ENCODE data around the gene TMEM116.
"Not testable (repeated sequence)": the region's sequence is repeated elsewhere in the genome, so short reads cannot be mapped to it uniquely, and the experiment has no call there.

TMEM116 gene

GRCh38 chr12:111998015-111998414, 14.9 kb downstream of the TMEM116 start:
- Histone ChIP-seq H3K9ac (no peak overlapping the region), H3K36me3 (no peaks in the 10 kb centered on the region), H3K4me1 (peaks cover 94% of the 10 kb centered on the region), H3K9me3 (no peaks in the 10 kb centered on the region), H3K27me3 (no peaks in the 10 kb centered on the region), H3K4me2 (peak overlapping the region; percentile 12; the same call in 1 of the 2 replicates), H3K4me3 (no peak overlapping the region), H4K20me1 (no peaks in the 10 kb centered on the region), H3K27ac (0 out of 2 replicates have a peak overlapping the region, but pooled peaks have one; percentile 15)
- TF ChIP-seq Cebpa-rat (IDR thresholded peaks at IDR 0.05), result no peak

DNA sequence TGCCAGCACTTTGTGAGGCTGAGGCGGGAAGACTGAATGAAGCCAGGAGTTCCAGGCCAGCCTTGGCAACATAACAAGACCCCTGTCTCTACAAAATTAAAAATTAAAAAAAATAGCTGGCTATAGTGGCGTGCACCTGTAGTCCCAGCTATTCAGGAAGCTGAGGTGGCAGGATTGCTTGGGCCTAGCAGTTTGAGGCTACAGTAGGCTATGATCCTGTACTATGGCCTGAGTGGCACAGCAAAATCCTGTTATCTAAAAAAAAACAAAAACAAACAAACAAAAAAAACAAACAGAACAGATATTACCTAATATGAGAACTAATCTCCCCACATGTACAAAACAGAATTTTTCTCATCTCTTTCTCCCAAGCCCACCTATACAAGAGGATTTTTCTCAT, 15.7 kb downstream of the TMEM116 start:
- H3K9ac ChIP-seq, result no peak overlapping the region
- H3K27me3 ChIP-seq, result no peaks in the 10 kb centered on the region
- H3K9me3 ChIP-seq, result no peaks in the 10 kb centered on the region
- H3K4me2 ChIP-seq, result peak overlapping the region; percentile 19
- no peak for TF ChIP-seq Cebpa-rat (IDR thresholded peaks at IDR 0.05)
- no peaks in the 10 kb centered on the region for H4K20me1 ChIP-seq
- H3K27ac ChIP-seq, result no peak overlapping the region
- no peaks in the 10 kb centered on the region for H3K36me3 ChIP-seq
- H3K4me3 ChIP-seq, result no peak overlapping the region
- peaks cover 94% of the 10 kb centered on the region for H3K4me1 ChIP-seq

DNA sequence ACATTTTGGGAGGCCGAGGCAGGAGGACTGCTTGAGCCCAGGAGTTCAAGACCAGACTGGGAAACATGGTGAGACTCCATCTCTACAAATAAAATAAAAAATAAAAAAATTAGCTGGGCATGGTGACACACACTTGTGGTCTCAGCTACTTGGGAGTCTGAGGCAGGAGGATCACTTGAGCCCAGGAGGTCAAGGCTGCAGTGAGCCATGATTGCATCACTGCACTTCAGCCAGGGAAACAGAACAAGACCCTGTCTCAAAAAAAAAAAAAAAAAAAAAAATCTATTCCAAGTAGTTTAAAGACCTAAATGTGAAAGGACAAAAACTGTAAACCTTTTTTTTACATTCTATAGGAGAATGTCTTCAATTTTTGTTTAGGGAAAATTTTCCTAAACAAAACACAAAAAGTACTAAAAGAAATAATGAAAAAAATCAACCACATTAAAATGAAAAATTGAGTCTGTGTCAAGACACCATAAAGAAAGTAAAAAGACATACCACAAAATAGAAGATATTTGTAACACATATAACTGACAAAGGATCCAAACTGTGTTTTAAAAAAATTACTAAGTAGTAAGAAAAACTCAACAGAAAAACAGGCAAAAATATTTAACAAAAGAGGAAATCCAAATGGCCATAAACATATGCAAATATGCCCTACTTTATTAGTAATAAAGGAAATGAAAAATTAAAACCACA, 17.0 kb downstream of the TMEM116 start:
- TF ChIP-seq Cebpa-rat (IDR thresholded peaks at IDR 0.05), result no peak
- peaks cover 91% of the 10 kb centered on the region for H3K4me1 ChIP-seq
- H3K27ac ChIP-seq, result peak overlapping the region; percentile 81
- H3K36me3 ChIP-seq, result no peaks in the 10 kb centered on the region
- H3K9me3 ChIP-seq, result no peaks in the 10 kb centered on the region
- no peaks in the 10 kb centered on the region for H3K27me3 ChIP-seq
- H4K20me1 ChIP-seq, result no peaks in the 10 kb centered on the region
- H3K4me2 ChIP-seq, result peak overlapping the region; percentile 87
- no peak overlapping the region for H3K9ac ChIP-seq
- no peak overlapping the region for H3K4me3 ChIP-seq

- not testable (repeated sequence) for H3K36me3 ChIP-seq, H3K9me3 ChIP-seq, H4K20me1 ChIP-seq, H3K27me3 ChIP-seq
- Histone ChIP-seq H3K4me2 (peak overlapping the region; percentile 87), H3K9ac (peak overlapping the region; percentile 70), H3K4me3 (peak overlapping the region; percentile 62), H3K27ac (peak overlapping the region; percentile 81), H3K4me1 (peaks cover 82% of the 10 kb centered on the region)
Measured at GRCh38 chr12:111994211-111995111, 18.5 kb downstream of the TMEM116 start.

GRCh38 chr12:111993292-111994150, 19.4 kb downstream of the TMEM116 start:
- Histone ChIP-seq H3K4me2 (peak overlapping the region; percentile 87), H3K9ac (peak overlapping the region; percentile 70), H3K9me3 (no peaks in the 10 kb centered on the region), H4K20me1 (no peaks in the 10 kb centered on the region), H3K4me1 (peaks cover 81% of the 10 kb centered on the region), H3K4me3 (peak overlapping the region; percentile 62), H3K27me3 (no peaks in the 10 kb centered on the region), H3K27ac (peak overlapping the region; percentile 81), H3K36me3 (no peaks in the 10 kb centered on the region)
- no peak for TF ChIP-seq Cebpa-rat (IDR thresholded peaks at IDR 0.05)

- no peaks in the 10 kb centered on the region for H4K20me1 ChIP-seq
- H3K9me3 ChIP-seq, result no peaks in the 10 kb centered on the region
- H3K9ac ChIP-seq, result peak overlapping the region; percentile 70; the same call in 1 of the 2 replicates
- H3K27ac ChIP-seq, result peak overlapping the region; percentile 81
- H3K36me3 ChIP-seq, result no peaks in the 10 kb centered on the region
- no peaks in the 10 kb centered on the region for H3K27me3 ChIP-seq
- no peak for TF ChIP-seq Cebpa-rat (IDR thresholded peaks at IDR 0.05)
- H3K4me3 ChIP-seq, result no peak overlapping the region
- peak overlapping the region; percentile 87 for H3K4me2 ChIP-seq
- peaks cover 70% of the 10 kb centered on the region for H3K4me1 ChIP-seq
Measured at GRCh38 chr12:111992464-111992863, 20.5 kb downstream of the TMEM116 start.

- TF ChIP-seq Cebpa-rat (IDR thresholded peaks at IDR 0.05), result no peak
- Histone ChIP-seq H3K27me3 (no peaks in the 10 kb centered on the region), H3K4me3 (no peak overlapping the region), H3K4me1 (peaks cover 65% of the 10 kb centered on the region), H3K27ac (peak overlapping the region; percentile 81), H3K4me2 (peak overlapping the region; percentile 87), H4K20me1 (no peaks in the 10 kb centered on the region), H3K36me3 (no peaks in the 10 kb centered on the region; the same call in 1 of the 2 replicates), H3K9ac (peak overlapping the region; percentile 70; the same call in 1 of the 2 replicates), H3K9me3 (no peaks in the 10 kb centered on the region)
Measured at GRCh38 chr12:111991946-111992345, 21.0 kb downstream of the TMEM116 start.

DNA sequence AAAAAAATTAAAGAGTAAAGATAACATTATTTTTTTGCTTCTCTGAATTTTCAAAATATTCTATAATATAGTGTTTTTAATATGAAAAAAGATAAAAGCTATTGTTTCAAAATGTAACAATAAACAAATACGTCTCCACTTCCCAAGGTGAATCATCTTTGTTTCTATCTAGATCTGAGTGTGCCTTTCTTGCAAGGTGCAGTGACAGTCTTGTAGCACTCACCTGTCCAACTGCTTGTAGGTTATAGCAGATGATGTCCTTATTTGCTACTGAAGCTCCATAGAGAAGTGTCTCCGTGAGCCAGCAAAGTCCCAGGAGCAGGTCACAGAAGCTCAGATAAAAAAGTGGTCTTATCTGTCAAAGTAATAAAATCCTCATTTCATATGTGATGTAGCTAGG, 21.4 kb downstream of the TMEM116 start:
- Histone ChIP-seq H3K4me2 (peak overlapping the region; percentile 87), H4K20me1 (no peaks in the 10 kb centered on the region), H3K4me1 (peaks cover 61% of the 10 kb centered on the region), H3K27me3 (no peaks in the 10 kb centered on the region), H3K36me3 (no peaks in the 10 kb centered on the region; the same call in 1 of the 2 replicates), H3K9me3 (0 out of 2 replicates have a peak, but pooled peaks cover under 1% of the 10 kb centered on the region), H3K4me3 (no peak overlapping the region), H3K9ac (no peak overlapping the region), H3K27ac (no peak overlapping the region)
- TF ChIP-seq Cebpa-rat (IDR thresholded peaks at IDR 0.05), result no peak

- no peaks in the 10 kb centered on the region for H3K27me3 ChIP-seq
- no peak overlapping the region for H3K4me2 ChIP-seq
- no peak overlapping the region for H3K27ac ChIP-seq
- no peak overlapping the region for H3K9ac ChIP-seq
- TF ChIP-seq Cebpa-rat (IDR thresholded peaks at IDR 0.05), result no peak
- H3K36me3 ChIP-seq, result no peaks in the 10 kb centered on the region; the same call in 1 of the 2 replicates
- H3K4me3 ChIP-seq, result no peak overlapping the region
- 0 out of 2 replicates have a peak, but pooled peaks cover 4% of the 10 kb centered on the region for H3K9me3 ChIP-seq
- H3K4me1 ChIP-seq, result peaks cover 15% of the 10 kb centered on the region
- H4K20me1 ChIP-seq, result no peaks in the 10 kb centered on the region
Measured at GRCh38 chr12:111984820-111985219, 28.1 kb downstream of the TMEM116 start.

All from BLaER1 (cell line).